Endothelial cell of umbilical vein (primary cell): Measurements from ENCODE around the gene RAB3IP. TPM values are rescaled to one million over a fixed set of nuclear protein-coding genes. Genes with fewer than 3 reads are reported as not detected.

Experiments
- BruUV-seq: library from RNA; stranded (reverse); fragments of 400-500 nt; replicated peaks from 2 replicates; lab custom pipeline; 2021; lab: Mats Ljungman, UMichigan
- CTCF ChIA-PET: fragments of 300-600, 350-600 bp; sonication (Branson Sonifier 250); formaldehyde crosslinking; loops from one replicate; lab custom pipeline; 2021; ENCODE audit warnings: antibody characterized with exemption, inconsistent platforms; lab: Charles Lee
- POLR2A ChIA-PET: fragments of 300-600, 350-600 bp; sonication (Branson Sonifier 250); formaldehyde crosslinking; loops from one replicate; lab custom pipeline; 2021; ENCODE audit warnings: antibody characterized with exemption, inconsistent platforms; lab: Charles Lee
- DNase-seq: peaks from one replicate; pipeline ENCODE4 v3.0.0-alpha.2; 2011; ENCODE audit warnings: low read depth, low spot score
- FAIRE-seq: peaks from 2 replicates; lab custom pipeline; 2011; peaks lifted over from hg19 to GRCh38; lab: Jason Lieb, UNC
- H2AFZ ChIP-seq: 2 replicates; pipeline ENCODE4 v1.6.0; 2012; ENCODE audit warnings: low read depth, low read length, control low read depth, inconsistent platforms
- H3K27ac ChIP-seq: 2 replicates; pipeline ENCODE4 v1.5.1; 2011; ENCODE audit warnings: low read depth, mild to moderate bottlenecking, control low read depth, low read length, moderate library complexity; ENCODE audit not compliant: insufficient read depth
- H3K27me3 ChIP-seq, 2 experiments: 2 replicates each; pipeline versions ENCODE4 v1.6.0 to v1.6.1; 2011; ENCODE audit warnings: low read length in 2 of 2, mixed read lengths in 1 of 2; ENCODE audit not compliant: control insufficient read depth in 2 of 2, insufficient read depth in 2 of 2
- H3K36me3 ChIP-seq, 2 experiments: 2 replicates in 1 of 2; 3 replicates in 1 of 2; pipeline ENCODE4 v1.5.1; 2011; ENCODE audit warnings: low read length in 2 of 2, mild to moderate bottlenecking in 1 of 2, moderate library complexity in 1 of 2; ENCODE audit not compliant: control insufficient read depth in 2 of 2, insufficient read depth in 2 of 2; ENCODE audit errors: extremely low read depth in 1 of 2
- H3K4me1 ChIP-seq: 3 replicates; pipeline ENCODE4 v1.5.1; 2011; ENCODE audit warnings: mild to moderate bottlenecking, low read length; ENCODE audit not compliant: control insufficient read depth, insufficient read depth; ENCODE audit errors: extremely low read depth
- H3K4me2 ChIP-seq: 2 replicates; pipeline ENCODE4 v1.6.1; 2011; ENCODE audit warnings: low read length, control low read depth, mixed read lengths; ENCODE audit not compliant: insufficient read depth
- H3K4me3 ChIP-seq, 3 experiments: fragments of 200-600 bp in 1 of 3; sonication (generic), shearing (Covaris generic) in 1 of 3; replicated peaks in 1 of 3; 2 replicates each; pipeline ENCODE4 v1.5.1; 2011 to 2016; ENCODE audit warnings: control low read depth in 3 of 3, low read length in 3 of 3, mild to moderate bottlenecking in 2 of 3, inconsistent platforms in 1 of 3, low read depth in 1 of 3, moderate library complexity in 1 of 3; ENCODE audit not compliant: insufficient read depth in 1 of 3
- H3K79me2 ChIP-seq: 2 replicates; pipeline ENCODE4 v1.6.0; 2012; ENCODE audit warnings: low read length, inconsistent platforms; ENCODE audit not compliant: control insufficient read depth, insufficient read depth
- H3K9ac ChIP-seq: replicated peaks from 2 replicates; pipeline ENCODE3; 2011; ENCODE audit warnings: low read length, control low read depth; ENCODE audit not compliant: insufficient read depth; ENCODE audit errors: extremely low read depth
- H3K9me1 ChIP-seq: replicated peaks from 3 replicates; pipeline ENCODE4 v1.6.0; 2011; ENCODE audit warnings: mild to moderate bottlenecking, low read length; ENCODE audit not compliant: control insufficient read depth, insufficient read depth; ENCODE audit errors: extremely low read depth
- H3K9me3 ChIP-seq: replicated peaks from 2 replicates; pipeline ENCODE4 v1.5.1; 2012; ENCODE audit warnings: low read length, inconsistent platforms; ENCODE audit not compliant: control insufficient read depth, insufficient read depth
- H4K20me1 ChIP-seq: replicated peaks from 2 replicates; pipeline ENCODE3; 2011; ENCODE audit warnings: mild to moderate bottlenecking, low read length; ENCODE audit not compliant: control insufficient read depth, insufficient read depth; ENCODE audit errors: extremely low read depth
- CTCF ChIP-seq, 2 donors: IDR thresholded peaks; 1 replicate in 1 of 2; 2 replicates in 1 of 2; pipeline ENCODE4 v1.5.1; 2011; ENCODE audit warnings: low read length in 2 of 2, mild to moderate bottlenecking in 2 of 2, moderate library complexity in 2 of 2, control low read depth in 1 of 2, inconsistent platforms in 1 of 2, low read depth in 1 of 2; ENCODE audit not compliant: insufficient read depth in 1 of 2; ENCODE audit errors: extremely low read depth in 1 of 2
- EZH2 ChIP-seq: IDR thresholded peaks from 2 replicates; pipeline ENCODE4 v1.6.1; 2012; ENCODE audit warnings: borderline replicate concordance, low read depth, mild to moderate bottlenecking, moderate library complexity, low read length, inconsistent platforms; ENCODE audit not compliant: severe bottlenecking
- FOS ChIP-seq: IDR thresholded peaks from 2 replicates; pipeline ENCODE4 v1.6.1; 2011; ENCODE audit warnings: mild to moderate bottlenecking, low read length, moderate library complexity, borderline replicate concordance; ENCODE audit not compliant: insufficient read depth
- GATA2 ChIP-seq: IDR thresholded peaks from 2 replicates; pipeline ENCODE4 v1.7.0; 2011; ENCODE audit warnings: low read depth, mild to moderate bottlenecking, moderate library complexity, mixed read lengths, low read length; ENCODE audit not compliant: insufficient read length, insufficient read depth
- JUN ChIP-seq: IDR thresholded peaks from 2 replicates; pipeline ENCODE4 v1.6.1; 2011; ENCODE audit warnings: borderline replicate concordance, low read depth; ENCODE audit not compliant: insufficient read length, insufficient read depth
- MAX ChIP-seq: IDR thresholded peaks from 2 replicates; pipeline ENCODE4 v1.6.1; 2011; ENCODE audit not compliant: insufficient read depth, insufficient read length
- MYC ChIP-seq: IDR thresholded peaks from one replicate; pipeline ENCODE4 v1.6.1; 2011; ENCODE audit warnings: mild to moderate bottlenecking, low read depth, low read length
- POLR2A ChIP-seq: IDR thresholded peaks from 2 replicates; pipeline ENCODE4 v1.6.1; 2012; ENCODE audit warnings: low read depth, mild to moderate bottlenecking, control low read depth, low read length
- POLR2AphosphoS5 ChIP-seq: IDR thresholded peaks from 2 replicates; pipeline ENCODE4 v1.6.1; 2012; ENCODE audit warnings: low read depth, mild to moderate bottlenecking, control low read depth, low read length, moderate library complexity; ENCODE audit not compliant: insufficient read depth
- dilution Hi-C: fragments of 300-500 bp; cut with MboI; formaldehyde crosslinking; loops from one replicate; pipeline ENCODE4 v1.15.0; 2019; ENCODE audit warnings: low sequenced_read_pairs; ENCODE audit not compliant: extremely low pct_ligation_motif_present
- intact Hi-C: fragments of 100-400 bp; cut with micrococcal nuclease; formaldehyde crosslinking; loops from one replicate; pipeline ENCODE4 v1.10.0; 2022
- polyA plus RNA-seq, 4 experiments: library from polyadenylated mRNA; depleted of rRNA in 3 of 4; stranded (reverse) in 3 of 4; unstranded in 1 of 4; fragments of >200 nt; gene quantifications; 2 replicates each; pipeline versions ENCODE4 v1.2.1 to v1.2.3, GENCODE V29; 2011 to 2012; ENCODE audit warnings: missing spikeins in 1 of 4
- total RNA-seq: library from RNA; stranded (reverse); gene quantifications from 2 replicates; pipeline ENCODE4 v1.2.3, GENCODE V29; 2021

Gene RAB3IP
- total and polyA plus RNA-seq, 2 donors (not counting 3 experiments of a cell fraction or from before 2014, with no cell fraction given): 9.6 to 13.3 TPM

- POLR2A ChIA-PET: no interaction called here
- Histone ChIP-seq H3K9ac (no peak overlapping the region), H3K9me1 (no peaks in the 10 kb centered on the region), H3K79me2 (no peaks in the 10 kb centered on the region), H3K9me3 (no peaks in the 10 kb centered on the region), H2AFZ (no peak overlapping the region), H3K4me2 (no peak overlapping the region), H4K20me1 (no peaks in the 10 kb centered on the region), H3K27ac (no peak overlapping the region), H3K36me3 (no peaks in the 10 kb centered on the region), H3K4me1 (no peaks in the 10 kb centered on the region), H3K27me3 (peaks cover 0 to 3% of the 10 kb centered on the region in 2 experiments), H3K4me3 (no peak overlapping the region)
- BruUV-seq: no TSS peak
- dilution Hi-C loops: no loop called here
- CTCF ChIA-PET: interaction anchor here (1.2 kb wide), 1 partner anchor 100 kb away, joined by 3 read pairs; no protein-coding TSS in a partner anchor
- intact Hi-C loops: no loop called here
- TF ChIP-seq EZH2 (no peak), GATA2 (no peak), MAX (no peak), POLR2A (no peak), MYC (no peak), FOS (no peak), JUN (no peak), CTCF (IDR thresholded peaks at IDR 0.05; ENCODE audit: extremely low read depth in 1 of 2, insufficient read depth in 1 of 2, low read depth in 1 of 2, low read length in 2 of 2) (no peak), POLR2AphosphoS5 (no peak)
- FAIRE-seq (no peak), DNase-seq (peak; percentile 94)
These were observed 99.2 kb downstream of the RAB3IP start for GRCh38 chr12:69837657-69838415.
